MM.1S (cell line): Measurements from ENCODE around the gene DYNC1H1.

Source experiments
- CTCF ChIP-seq: fragments of 300-600 bp; sonication (generic); IDR thresholded peaks from 2 replicates; pipeline ENCODE4 v1.5.1; 2016; ENCODE audit warnings: antibody characterized with exemption, low read length, mixed read lengths
- EZH2phosphoT487 ChIP-seq: fragments of 300-600 bp; sonication (generic); IDR thresholded peaks from 2 replicates; pipeline ENCODE4 v1.6.1; 2018; ENCODE audit warnings: antibody characterized with exemption, low read length

- TF ChIP-seq CTCF (no peak), EZH2phosphoT487 (no peak)
Measured at GRCh38 chr14:101920271-101920670, 44.1 kb upstream of the DYNC1H1 start.
